ENCODE results near the gene SRSF11. TPM values are rescaled to one million over a fixed set of nuclear protein-coding genes. Genes with fewer than 3 reads are reported as not detected.

Gene SRSF11
- total RNA-seq, 4 donors from 2014 or later = 72.6 to 127 (median 86.3) TPM

GRCh38 chr1:70293186-70293843, 72.1 kb downstream of the SRSF11 start:
- Histone ChIP-seq H3K4me3 (no peak overlapping the region), H3K27ac (replicated peaks in 1 of 4) (no peak overlapping the region), H3K36me3 (peaks cover 14 to 77% (median 45%) of the 10 kb centered on the region in 4 donors), H3K4me1 (no peaks in the 10 kb centered on the region), H3K9me3 (no peaks in the 10 kb centered on the region), H3K27me3 (no peaks in the 10 kb centered on the region)
- intact Hi-C loops (cut with DNase I) = no loop called here
- TF ChIP-seq EP300 (IDR thresholded peaks at IDR 0.05) (no peak), POLR2AphosphoS5 (IDR thresholded peaks at IDR 0.05) (no peak), POLR2A (IDR thresholded peaks at IDR 0.05; ENCODE audit: low read depth) (no peak), CTCF (IDR thresholded peaks at IDR 0.05) (no peak)
- no peak for DNase-seq (ENCODE audit: extremely low spot score)

GRCh38 chr1:70295749-70296148, 74.6 kb downstream of the SRSF11 start:
- no peak for DNase-seq (ENCODE audit: extremely low spot score)
- no peaks in the 10 kb centered on the region for H3K4me1 ChIP-seq
- no peak overlapping the region for H3K4me3 ChIP-seq
- H3K27me3 ChIP-seq = no peaks in the 10 kb centered on the region
- 93% methylated on average over 4 of the region's 4 CpGs for WGBS
- intact Hi-C loops (cut with DNase I) = no loop called here
- peaks cover 19 to 79% (median 55%) of the 10 kb centered on the region in 4 donors for H3K36me3 ChIP-seq
- H3K9me3 ChIP-seq = no peaks in the 10 kb centered on the region
- no peak overlapping the region for H3K27ac ChIP-seq (replicated peaks in 1 of 4)
- no peak for TF ChIP-seq POLR2A (IDR thresholded peaks at IDR 0.05; ENCODE audit: low read depth)
- TF ChIP-seq EP300 (IDR thresholded peaks at IDR 0.05) = no peak
- TF ChIP-seq POLR2AphosphoS5 (IDR thresholded peaks at IDR 0.05) = no peak
- TF ChIP-seq CTCF (IDR thresholded peaks at IDR 0.05) = no peak

- no peak overlapping the region for H3K27ac ChIP-seq (replicated peaks in 1 of 4)
- DNase-seq (ENCODE audit: extremely low spot score) = no peak
- no peaks in the 10 kb centered on the region for H3K27me3 ChIP-seq
- peaks cover 15 to 52% (median 35%) of the 10 kb centered on the region in 4 donors for H3K36me3 ChIP-seq
- no peaks in the 10 kb centered on the region for H3K9me3 ChIP-seq
- no peak overlapping the region for H3K4me3 ChIP-seq
- TF ChIP-seq EP300 (IDR thresholded peaks at IDR 0.05) (no peak), POLR2AphosphoS5 (IDR thresholded peaks at IDR 0.05) (no peak), POLR2A (IDR thresholded peaks at IDR 0.05; ENCODE audit: low read depth) (no peak), CTCF (IDR thresholded peaks at IDR 0.05) (no peak)
- no peaks in the 10 kb centered on the region for H3K4me1 ChIP-seq
- intact Hi-C loops (cut with DNase I) = no loop called here
These were observed 78.3 kb downstream of the SRSF11 start for GRCh38 chr1:70299472-70299871.

Small RNA genes lying within 50 kb of the gene (small RNA-seq; reads per million reads assigned to genes)
- 0 reads per million in 3 donors for gene RN7SL242P

Other genes starting within 250 kb of the SRSF11 start
- gene LRRC40, start 15.8 kb upstream of the SRSF11 start, total RNA-seq = 10 to 100 TPM; 11.5 to 15.4 (median 14.6) TPM
- gene ANKRD13C, start 133.3 kb downstream of the SRSF11 start, total RNA-seq = 10 to 100 TPM; 23.0 to 30.2 (median 26.5) TPM
- gene CTH, start 189.9 kb downstream of the SRSF11 start, total RNA-seq = 1 to 10 TPM; 1.1 to 5.0 (median 3.8) TPM